Measurements from ENCODE around the gene DCDC2B.

DCDC2B gene

GRCh38 chr1:32263744-32264143 lies 54.9 kb downstream of the DCDC2B start:
- DNase-seq (ENCODE audit: low spot score) = no peak

Data from HuH-7 (cell line).